Endodermal cell (in vitro differentiated cells): ENCODE measurements around the gene OGFOD1. TPM values are rescaled to one million over a fixed set of nuclear protein-coding genes. Genes with fewer than 3 reads are reported as not detected.

ENCODE experiments used
- DNase-seq: peaks from one replicate; pipeline ENCODE4 v3.0.0-alpha.2; 2017
- H3K27ac ChIP-seq: 2 replicates; pipeline ENCODE4 v1.5.1; 2013; ENCODE audit warnings: mild to moderate bottlenecking, low read depth, low read length, moderate library complexity
- H3K27me3 ChIP-seq: 2 replicates; pipeline ENCODE4 v1.6.1; 2013; ENCODE audit warnings: mild to moderate bottlenecking, low read length, moderate library complexity; ENCODE audit not compliant: insufficient read depth, control insufficient read depth, poor library complexity, severe bottlenecking
- H3K36me3 ChIP-seq: 2 replicates; pipeline ENCODE4 v1.7.0; 2013; ENCODE audit warnings: mild to moderate bottlenecking, low read length, moderate library complexity; ENCODE audit not compliant: control insufficient read depth, insufficient read depth
- H3K4me1 ChIP-seq: one replicate; pipeline ENCODE4 v1.7.0; 2013; ENCODE audit warnings: low read length; ENCODE audit not compliant: control insufficient read depth, insufficient read depth
- H3K4me3 ChIP-seq: 2 replicates; pipeline ENCODE4 v1.5.1; 2013; ENCODE audit warnings: mild to moderate bottlenecking, low read length, moderate library complexity
- H3K9ac ChIP-seq: 2 replicates; pipeline ENCODE4 v1.6.1; 2013; ENCODE audit warnings: mild to moderate bottlenecking, low read length, moderate library complexity; ENCODE audit not compliant: poor library complexity, severe bottlenecking; ENCODE audit errors: extremely low read depth
- H3K9me3 ChIP-seq: 2 replicates; pipeline ENCODE4 v1.6.1; 2013; ENCODE audit warnings: mild to moderate bottlenecking, low read length, moderate library complexity; ENCODE audit not compliant: control insufficient read depth
- H3K27ac Mint-ChIP-seq: 2 replicates; pipeline ENCODE4 v1.8.0; 2020; ENCODE audit warnings: mixed read lengths
- H3K27me3 Mint-ChIP-seq: 2 replicates; pipeline ENCODE4 v1.8.0; 2021; ENCODE audit warnings: mild to moderate bottlenecking, mixed read lengths; ENCODE audit not compliant: insufficient read depth
- H3K36me3 Mint-ChIP-seq: 2 replicates; pipeline ENCODE4 v1.8.0; 2020; ENCODE audit warnings: low read depth, mixed read lengths
- H3K4me1 Mint-ChIP-seq: 2 replicates; pipeline ENCODE4 v1.8.0; 2020; ENCODE audit warnings: mixed read lengths
- H3K4me3 Mint-ChIP-seq: 2 replicates; pipeline ENCODE4 v1.8.0; 2020; ENCODE audit warnings: mild to moderate bottlenecking, moderate library complexity, mixed read lengths
- H3K9me3 Mint-ChIP-seq: 2 replicates; pipeline ENCODE4 v1.8.0; 2020; ENCODE audit warnings: mild to moderate bottlenecking, mixed read lengths
- WGBS, 2 experiments: methylation state at CpG; one replicate each; pipeline versions ENCODE4 v1.1.5 to v1.1.7; 2013; ENCODE audit warnings: missing lambda C conversion rate in 2 of 2, mixed read lengths in 1 of 2; ENCODE audit not compliant: insufficient coverage in 1 of 2, insufficient read length in 1 of 2; 5-methylcytosine and 5-hydroxymethylcytosine counted together
- total RNA-seq, 2 donors: library from RNA; stranded (reverse); fragmentation: NEBNext Ultra II Directional in 1 of 2; extraction: Animal tissue kit (Norgen Biotek cat#: 25700) in 1 of 2; gene quantifications; 2 replicates in 1 of 2; 3 replicates in 1 of 2; pipeline ENCODE4 v1.2.1, GENCODE V29; 2021
- TF ChIP-seq, protein P1 (sequence below): fragments of 200-600 bp; sonication (generic); conservative IDR thresholded peaks from 2 replicates; pipeline ENCODE4 v1.5.0; 2021; ENCODE audit warnings: antibody characterized with exemption, mild to moderate bottlenecking

The OGFOD1 gene
- total RNA-seq, 2 donors from 2014 or later = 54.3 to 55.1 TPM

DNA sequence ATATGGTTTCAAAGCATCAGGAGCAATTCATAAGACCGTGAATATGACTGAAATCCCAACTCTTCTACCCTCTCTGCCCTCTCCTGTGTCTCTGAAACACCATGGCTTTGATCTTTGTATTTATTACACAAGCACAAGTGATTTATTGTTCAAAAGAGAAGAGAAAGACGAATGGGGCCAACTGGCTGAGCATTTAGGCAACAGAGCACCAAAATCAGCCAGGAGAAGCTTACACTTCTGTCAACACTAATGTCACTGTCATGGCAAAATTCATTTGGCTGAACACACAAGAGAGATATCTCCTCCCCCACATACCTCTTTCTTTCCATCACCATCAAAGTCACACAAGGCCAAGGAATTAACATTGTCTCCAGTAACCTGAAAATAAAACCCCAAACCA, 59.2 kb downstream of the OGFOD1 start:
- Histone ChIP-seq H3K4me3 (no peak overlapping the region), H3K27me3 (no peaks in the 10 kb centered on the region), H3K4me1 (no peaks in the 10 kb centered on the region), H3K36me3 (peaks cover 61% of the 10 kb centered on the region), H3K9me3 (peaks cover 8% of the 10 kb centered on the region), H3K9ac (no peak overlapping the region), H3K27ac (no peak overlapping the region)
- Mint-ChIP-seq H3K27ac (no peak overlapping the region), H3K4me1 (peaks cover 7% of the 10 kb centered on the region), H3K27me3 (no peaks in the 10 kb centered on the region), H3K4me3 (no peak overlapping the region), H3K36me3 (peaks cover 45% of the 10 kb centered on the region), H3K9me3 (peaks cover 6% of the 10 kb centered on the region)
- 71 to 92% methylated on average over 2 of the region's 2 CpGs for WGBS, 2 experiments
- no peak for DNase-seq
- TF ChIP-seq, protein P1, sequence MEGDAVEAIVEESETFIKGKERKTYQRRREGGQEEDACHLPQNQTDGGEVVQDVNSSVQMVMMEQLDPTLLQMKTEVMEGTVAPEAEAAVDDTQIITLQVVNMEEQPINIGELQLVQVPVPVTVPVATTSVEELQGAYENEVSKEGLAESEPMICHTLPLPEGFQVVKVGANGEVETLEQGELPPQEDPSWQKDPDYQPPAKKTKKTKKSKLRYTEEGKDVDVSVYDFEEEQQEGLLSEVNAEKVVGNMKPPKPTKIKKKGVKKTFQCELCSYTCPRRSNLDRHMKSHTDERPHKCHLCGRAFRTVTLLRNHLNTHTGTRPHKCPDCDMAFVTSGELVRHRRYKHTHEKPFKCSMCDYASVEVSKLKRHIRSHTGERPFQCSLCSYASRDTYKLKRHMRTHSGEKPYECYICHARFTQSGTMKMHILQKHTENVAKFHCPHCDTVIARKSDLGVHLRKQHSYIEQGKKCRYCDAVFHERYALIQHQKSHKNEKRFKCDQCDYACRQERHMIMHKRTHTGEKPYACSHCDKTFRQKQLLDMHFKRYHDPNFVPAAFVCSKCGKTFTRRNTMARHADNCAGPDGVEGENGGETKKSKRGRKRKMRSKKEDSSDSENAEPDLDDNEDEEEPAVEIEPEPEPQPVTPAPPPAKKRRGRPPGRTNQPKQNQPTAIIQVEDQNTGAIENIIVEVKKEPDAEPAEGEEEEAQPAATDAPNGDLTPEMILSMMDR = no peak

DNA sequence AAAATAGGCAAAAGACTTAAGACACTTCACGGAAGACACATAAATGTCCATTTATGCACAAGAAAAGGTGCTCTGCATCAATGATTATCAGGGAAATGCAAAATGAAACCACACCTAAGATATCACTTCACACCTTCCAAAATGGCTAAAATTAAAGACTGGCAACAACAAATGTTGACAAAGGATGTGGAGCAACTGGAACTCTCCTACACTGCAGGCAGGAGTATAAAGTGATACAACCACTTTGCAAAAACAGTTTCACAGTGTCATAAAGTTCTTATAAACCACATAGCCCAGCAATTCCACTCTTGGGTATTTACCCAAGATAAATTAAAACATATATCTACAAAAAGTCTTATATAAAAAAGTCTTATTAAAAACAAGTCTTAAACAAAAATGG, 60.7 kb downstream of the OGFOD1 start:
- H3K4me3 Mint-ChIP-seq = no peak overlapping the region
- peaks cover 4% of the 10 kb centered on the region for H3K4me1 Mint-ChIP-seq
- no peak overlapping the region for H3K27ac Mint-ChIP-seq
- Histone ChIP-seq H3K27me3 (no peaks in the 10 kb centered on the region), H3K36me3 (peaks cover 59% of the 10 kb centered on the region), H3K4me3 (no peak overlapping the region), H3K27ac (no peak overlapping the region), H3K9me3 (peaks cover 8% of the 10 kb centered on the region), H3K4me1 (no peaks in the 10 kb centered on the region), H3K9ac (no peak overlapping the region)
- DNase-seq = no peak
- H3K9me3 Mint-ChIP-seq = peaks cover 6% of the 10 kb centered on the region
- TF ChIP-seq, protein P1 = no peak
- no peaks in the 10 kb centered on the region for H3K27me3 Mint-ChIP-seq
- WGBS, 2 experiments = 92 to 100% methylated on average over 1 of the region's 1 CpG
- peaks cover 43% of the 10 kb centered on the region for H3K36me3 Mint-ChIP-seq

- Mint-ChIP-seq H3K4me3 (no peak overlapping the region), H3K27ac (no peak overlapping the region), H3K27me3 (no peaks in the 10 kb centered on the region), H3K9me3 (peaks cover 6% of the 10 kb centered on the region), H3K36me3 (peaks cover 35% of the 10 kb centered on the region), H3K4me1 (peaks cover 4% of the 10 kb centered on the region)
- no peak for DNase-seq
- no peak overlapping the region for H3K27ac ChIP-seq
- WGBS, 2 experiments = no CpG with 5 or more reads among the region's 2 CpGs
- H3K27me3 ChIP-seq = no peaks in the 10 kb centered on the region
- TF ChIP-seq, protein P1 = no peak
- H3K4me3 ChIP-seq = no peak overlapping the region
- no peak overlapping the region for H3K9ac ChIP-seq
- peaks cover 52% of the 10 kb centered on the region for H3K36me3 ChIP-seq
- H3K4me1 ChIP-seq = no peaks in the 10 kb centered on the region
- H3K9me3 ChIP-seq = peaks cover 8% of the 10 kb centered on the region
Observed at GRCh38 chr16:56513091-56513490, 61.7 kb downstream of the OGFOD1 start.
